NCI-H345 treated with DMSO at 0.1 percent for 48 hours (cell line): Measurements from ENCODE around the gene DLL4.

Experiments used
- DNase-seq: peaks from one replicate; lab custom pipeline; 2025; ENCODE audit not compliant: unreplicated experiment; lab: John Stamatoyannopoulos, UW

The DLL4 gene

GRCh38 chr15:40985541-40986330, 56.6 kb downstream of the DLL4 start:
- DNase-seq: no peak

DNA sequence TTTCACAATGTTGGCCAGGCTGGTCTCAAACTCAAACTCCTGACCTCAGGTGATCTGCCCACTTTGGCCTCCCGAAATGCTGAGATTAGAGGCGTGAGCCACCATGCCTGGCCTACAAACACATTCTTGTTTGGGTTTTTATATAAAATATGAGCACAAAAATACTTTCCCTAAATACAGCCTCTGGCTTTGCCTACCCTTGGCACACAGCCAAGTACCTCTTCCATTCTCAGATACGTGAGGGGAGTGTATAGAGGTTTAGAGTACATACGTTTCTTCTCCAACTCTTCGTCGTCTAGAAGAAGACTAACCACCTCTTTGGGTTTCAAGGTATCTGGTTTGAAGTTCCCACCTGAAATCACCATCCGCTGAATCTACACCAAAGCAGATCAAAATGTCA, 57.7 kb downstream of the DLL4 start:
- no peak for DNase-seq

DNA sequence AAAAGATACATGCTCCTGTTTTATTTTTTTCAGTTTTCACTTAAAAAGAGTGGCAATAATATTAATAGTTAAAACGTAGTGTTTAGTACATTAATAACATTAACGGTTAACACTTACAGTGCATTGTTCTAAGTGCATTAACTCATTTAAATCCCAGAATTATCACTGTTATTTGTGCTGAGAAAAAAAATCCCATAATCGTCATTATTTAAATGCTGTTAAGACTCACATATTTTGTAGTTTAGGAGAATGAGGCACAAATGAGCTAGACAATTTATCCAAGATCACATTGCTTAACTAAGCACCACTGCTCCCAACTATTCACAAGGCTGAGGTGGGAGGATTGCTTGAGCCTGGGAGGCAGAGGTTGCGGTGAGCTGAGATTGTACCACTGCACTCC, 59.0 kb downstream of the DLL4 start:
- DNase-seq: no peak
